ENCODE data around the gene MRPS27. TPM values are rescaled to one million over a fixed set of nuclear protein-coding genes. Genes with fewer than 3 reads are reported as not detected.

The MRPS27 gene
- total RNA-seq, 1 donor from 2014 or later: 57.5 TPM

- intact Hi-C loops (cut with micrococcal nuclease): loop anchor here (1.0 to 5.0 kb wide), 5 partner anchors 34 to 778 kb away; partner anchors contain the start of genes BDP1, MRPS27 and PTCD2
Measured at GRCh38 chr5:72234868-72235267, 85.2 kb downstream of the MRPS27 start.

- intact Hi-C loops (cut with micrococcal nuclease): loop anchor here (1.0 to 5.0 kb wide), 5 partner anchors 35 to 777 kb away; partner anchors contain the start of genes BDP1, MRPS27 and PTCD2
Measured at GRCh38 chr5:72234265-72234700, 85.8 kb downstream of the MRPS27 start.

GRCh38 chr5:72233835-72234234 is 86.2 kb downstream of the MRPS27 start:
- intact Hi-C loops (cut with micrococcal nuclease): loop anchor here (1.0 to 5.0 kb wide), 5 partner anchors 35 to 777 kb away; partner anchors contain the start of genes BDP1, MRPS27 and PTCD2

GRCh38 chr5:72232838-72233237 is 87.2 kb downstream of the MRPS27 start:
- intact Hi-C loops (cut with micrococcal nuclease): loop anchor here (1.0 to 5.0 kb wide), 2 partner anchors 75 to 776 kb away; partner anchors contain the start of gene BDP1

GRCh38 chr5:72231991-72232703 is 87.9 kb downstream of the MRPS27 start:
- intact Hi-C loops (cut with micrococcal nuclease): loop anchor here (1.0 to 5.0 kb wide), 2 partner anchors 76 to 775 kb away; partner anchors contain the start of gene BDP1

- intact Hi-C loops (cut with micrococcal nuclease): no loop called here
Measured at GRCh38 chr5:72228960-72229359, 91.1 kb downstream of the MRPS27 start.

GRCh38 chr5:72226950-72227349 is 93.1 kb downstream of the MRPS27 start:
- intact Hi-C loops (cut with micrococcal nuclease): no loop called here

GRCh38 chr5:72225741-72226140 is 94.3 kb downstream of the MRPS27 start:
- intact Hi-C loops (cut with micrococcal nuclease): no loop called here

- intact Hi-C loops (cut with micrococcal nuclease): no loop called here
Measured at GRCh38 chr5:72224946-72225463, 95.0 kb downstream of the MRPS27 start.

GRCh38 chr5:72223371-72223770 is 96.7 kb downstream of the MRPS27 start:
- intact Hi-C loops (cut with micrococcal nuclease): no loop called here

GRCh38 chr5:72222521-72222920 is 97.5 kb downstream of the MRPS27 start:
- intact Hi-C loops (cut with micrococcal nuclease): no loop called here

GRCh38 chr5:72221541-72221940 is 98.5 kb downstream of the MRPS27 start:
- intact Hi-C loops (cut with micrococcal nuclease): no loop called here

- intact Hi-C loops (cut with micrococcal nuclease): no loop called here
Measured at GRCh38 chr5:72221099-72221498, 98.9 kb downstream of the MRPS27 start.

- intact Hi-C loops (cut with micrococcal nuclease): no loop called here
Measured at GRCh38 chr5:72216756-72217155, 103.3 kb downstream of the MRPS27 start.

- intact Hi-C loops (cut with micrococcal nuclease): no loop called here
Measured at GRCh38 chr5:72214168-72214567, 105.9 kb downstream of the MRPS27 start.

- intact Hi-C loops (cut with micrococcal nuclease): no loop called here
Measured at GRCh38 chr5:72213482-72213881, 106.6 kb downstream of the MRPS27 start.

GRCh38 chr5:72212171-72212570 is 107.9 kb downstream of the MRPS27 start:
- intact Hi-C loops (cut with micrococcal nuclease): no loop called here

GRCh38 chr5:72210888-72211678 is 109.0 kb downstream of the MRPS27 start:
- intact Hi-C loops (cut with micrococcal nuclease): no loop called here

- intact Hi-C loops (cut with micrococcal nuclease): no loop called here
Measured at GRCh38 chr5:72209147-72210115, 110.6 kb downstream of the MRPS27 start.

GRCh38 chr5:72208324-72208926 is 111.6 kb downstream of the MRPS27 start:
- intact Hi-C loops (cut with micrococcal nuclease): no loop called here

Data from T-helper 1 cell treated with Interleukin-12 subunit alpha and Interleukin-12 subunit beta and Interleukin-4 antibody, amounts not matched to agents 30 ng/mL and 1 ng/mL, for 36 hours (primary cell).